ENCODE measurements around the gene NKIRAS1.

The NKIRAS1 gene

DNA sequence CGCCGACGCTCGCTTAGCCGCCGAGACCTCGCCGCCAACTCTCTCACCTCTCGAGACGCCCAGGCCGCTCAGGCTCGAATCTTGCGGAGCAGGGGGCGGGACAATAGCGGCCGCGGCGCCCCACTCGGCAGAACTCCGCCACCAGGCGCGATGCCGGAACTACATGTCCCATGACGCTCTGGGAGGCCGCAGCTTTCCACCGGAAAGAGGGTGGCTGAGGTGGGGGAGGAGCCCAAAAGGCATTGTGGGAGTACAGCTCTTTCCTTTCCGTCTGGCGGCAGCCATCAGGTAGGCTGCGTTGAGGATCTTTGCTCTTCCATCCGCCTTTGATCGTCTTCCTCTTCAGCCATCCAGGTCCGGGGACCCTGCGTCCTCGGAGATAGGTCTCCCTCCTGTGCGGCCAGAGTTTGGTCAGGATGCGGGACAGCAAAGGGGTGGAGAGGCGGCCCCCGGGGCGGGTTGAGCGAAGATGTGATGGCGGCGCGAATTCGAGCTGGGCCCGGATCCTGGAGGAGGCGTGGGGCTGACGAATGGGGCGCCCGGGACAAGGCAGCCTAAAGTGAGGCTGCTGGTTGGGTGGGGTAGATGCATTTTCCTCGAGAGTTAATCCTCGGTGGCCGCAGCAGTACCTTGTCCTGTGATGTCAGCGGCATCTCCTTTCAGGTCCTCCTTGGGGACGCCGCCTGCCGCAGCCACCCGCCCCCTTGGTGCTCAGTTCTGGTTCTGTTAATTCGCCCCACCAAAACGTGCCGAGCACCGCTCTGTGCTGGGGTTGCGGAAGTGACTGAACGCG is at the start of gene NKIRAS1, which contains the start of gene RPL15:
NKIRAS1 (minus strand) TSS at position 105 of the 793 bp plus-strand sequence. CDS start 6,086 bp downstream, outside the sequence.
RPL15 (plus strand) TSS at position 247 of the 793 bp plus-strand sequence. CDS start 728 bp downstream, outside the sequence.
- peak; percentile 92 to 95 for DNase-seq

GRCh38 chr3:23966328-23966727 is 49.5 kb upstream of the NKIRAS1 start:
- DNase-seq, result no peak

DNA sequence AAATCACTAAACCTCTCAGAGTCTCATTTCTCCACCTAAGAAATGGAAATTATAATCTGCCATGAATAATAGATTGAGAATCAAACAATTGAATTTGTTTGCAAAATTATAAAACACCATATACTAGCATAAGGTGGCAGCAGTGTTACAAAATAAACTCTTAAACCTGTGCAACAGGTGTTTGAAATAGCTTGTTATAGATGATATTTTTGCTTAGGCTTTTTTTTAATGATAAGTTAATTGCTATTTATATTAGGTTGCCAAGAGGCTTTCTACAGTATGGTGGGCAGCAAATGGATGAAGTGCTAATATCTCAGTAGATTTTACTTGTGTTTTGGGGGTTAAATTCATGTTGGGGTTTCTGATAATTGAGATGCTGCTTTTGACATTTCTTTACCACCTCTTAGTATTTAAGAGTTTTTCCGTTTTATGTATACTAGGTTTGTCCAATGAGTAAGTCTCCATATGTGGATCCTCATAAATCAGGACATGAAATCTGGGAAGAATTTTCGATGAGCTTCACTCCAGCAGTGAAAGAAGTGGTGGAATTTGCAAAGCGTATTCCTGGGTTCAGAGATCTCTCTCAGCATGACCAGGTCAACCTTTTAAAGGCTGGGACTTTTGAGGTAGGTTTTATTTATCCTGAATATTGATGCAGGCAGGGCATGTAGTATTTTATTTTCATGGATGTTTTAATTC is 47.9 kb upstream of the NKIRAS1 start:
- DNase-seq, result no peak

- no peak for DNase-seq
These were observed 45.1 kb upstream of the NKIRAS1 start for GRCh38 chr3:23961913-23962312.

DNA sequence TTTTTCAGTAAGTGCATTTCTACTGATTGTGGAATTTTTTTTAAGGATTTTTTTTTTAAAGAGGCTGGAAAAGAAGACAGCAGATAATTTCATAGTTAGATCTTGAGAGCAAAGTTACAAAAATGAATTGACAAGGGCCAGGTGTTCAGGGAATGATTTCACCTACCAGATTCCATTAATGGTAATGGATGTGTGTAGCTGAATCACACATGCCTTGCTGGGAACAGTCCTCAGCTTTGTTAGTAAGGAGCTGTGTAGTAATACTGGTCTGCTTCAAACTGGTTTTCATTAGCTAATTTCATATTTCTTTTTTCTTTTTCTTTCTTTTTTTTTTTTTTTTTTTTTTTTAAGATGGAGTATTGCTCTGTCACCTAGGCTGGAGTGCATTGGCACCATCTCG is 44.3 kb upstream of the NKIRAS1 start:
- no peak for DNase-seq

- no peak for DNase-seq
These were observed 43.9 kb upstream of the NKIRAS1 start for GRCh38 chr3:23960649-23961048.

DNA sequence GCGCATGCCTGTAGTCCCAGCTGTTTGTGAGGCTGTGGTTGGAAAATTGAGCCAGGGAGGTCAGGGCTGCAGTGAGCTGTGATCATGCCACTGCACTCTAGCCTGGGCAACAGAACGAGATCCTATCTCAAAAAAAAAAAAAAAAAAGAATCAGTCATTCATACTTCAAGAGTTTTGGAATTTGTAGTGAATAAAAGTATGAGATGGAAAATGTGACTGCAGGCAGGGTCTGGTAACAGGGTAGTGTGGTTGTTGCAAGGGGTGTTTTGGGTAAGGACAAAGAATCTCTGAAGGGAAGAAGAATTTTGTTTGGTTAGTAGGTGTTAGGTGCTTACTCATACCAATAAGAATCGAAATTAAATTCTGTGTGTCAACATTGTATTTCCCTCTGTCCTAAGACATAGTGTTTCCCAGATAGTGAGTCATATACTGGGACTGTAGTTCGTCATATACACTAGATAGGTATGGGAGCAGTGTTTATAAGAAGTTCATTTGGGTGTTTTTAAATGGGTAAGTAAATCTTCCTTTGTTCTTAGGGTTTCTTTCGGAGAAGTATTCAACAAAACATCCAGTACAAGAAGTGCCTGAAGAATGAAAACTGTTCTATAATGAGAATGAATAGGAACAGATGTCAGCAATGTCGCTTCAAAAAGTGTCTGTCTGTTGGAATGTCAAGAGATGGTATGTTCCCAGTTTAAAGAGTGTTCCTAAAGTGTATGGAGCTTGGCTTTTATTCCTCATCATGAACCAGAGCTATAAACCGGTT is 42.5 kb upstream of the NKIRAS1 start:
- DNase-seq, result no peak

DNA sequence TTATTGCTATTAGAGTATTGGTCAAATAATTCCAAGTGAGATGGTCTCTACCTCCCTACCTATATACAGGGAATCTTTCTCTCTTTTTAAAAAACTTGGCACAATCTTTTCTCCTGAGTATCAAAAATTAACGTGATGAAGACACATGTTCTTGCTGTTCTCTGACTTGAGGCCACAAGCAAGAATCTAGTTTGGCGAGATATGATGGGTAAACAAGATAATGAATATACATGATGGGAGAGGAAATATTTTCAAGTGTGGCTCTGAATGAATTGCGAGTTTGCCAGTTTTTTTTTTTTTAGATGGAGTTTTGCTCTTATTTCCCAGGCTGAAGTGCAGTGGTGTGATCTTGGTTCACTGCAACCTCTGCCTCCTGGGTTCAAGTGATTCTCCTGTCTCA is 39.9 kb upstream of the NKIRAS1 start:
- no peak for DNase-seq

- DNase-seq, result no peak
These were observed 37.4 kb upstream of the NKIRAS1 start for GRCh38 chr3:23954144-23954543.

DNA sequence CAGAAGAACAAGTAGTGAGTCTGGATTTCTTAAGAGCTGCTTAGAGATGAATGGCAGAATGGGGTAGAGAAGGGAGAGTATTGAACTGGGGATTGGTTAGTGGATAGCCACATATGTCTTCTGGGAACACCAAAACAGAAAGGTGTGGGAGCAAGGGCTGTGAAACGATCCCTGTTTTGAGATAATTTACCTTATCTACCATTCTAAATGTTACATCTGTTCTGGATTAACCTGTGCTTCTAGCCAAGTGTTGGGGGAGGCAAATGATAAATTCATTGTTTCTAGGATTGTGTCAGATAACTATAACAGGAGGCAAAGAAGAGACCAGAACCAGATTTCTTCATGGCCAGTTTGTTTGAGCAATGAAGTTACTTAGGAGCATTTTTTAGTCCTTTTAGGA is 36.7 kb upstream of the NKIRAS1 start:
- no peak for DNase-seq

DNA sequence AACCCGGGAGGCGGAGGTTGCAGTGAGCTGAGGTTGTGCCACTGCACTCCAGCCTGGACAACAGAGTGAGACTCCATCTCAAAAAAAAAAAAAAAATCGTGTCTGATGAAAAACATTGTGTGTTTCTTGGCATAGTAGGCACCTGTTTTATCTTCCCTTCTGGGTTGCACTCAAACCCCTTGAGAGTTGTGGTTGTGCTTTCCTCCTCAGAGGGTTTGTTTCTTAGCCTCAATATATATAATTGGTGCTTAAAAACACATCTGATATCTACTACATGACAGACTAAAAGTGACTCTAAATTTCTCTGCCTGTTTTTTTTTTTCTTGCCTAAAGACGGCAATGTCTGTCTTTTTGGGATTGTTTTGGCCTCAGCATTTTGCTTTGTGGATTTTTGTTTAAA is 35.9 kb upstream of the NKIRAS1 start:
- DNase-seq, result no peak

- DNase-seq, result peak; percentile 6 to 9
These were observed 33.5 kb upstream of the NKIRAS1 start for GRCh38 chr3:23950293-23950692.

GRCh38 chr3:23949784-23950183 is 33.0 kb upstream of the NKIRAS1 start:
- peak in 1 of 2 experiments; percentile 6 for DNase-seq

- DNase-seq, result no peak
These were observed 32.0 kb upstream of the NKIRAS1 start for GRCh38 chr3:23948761-23949160.

GRCh38 chr3:23945913-23946687 is 29.3 kb upstream of the NKIRAS1 start:
- DNase-seq, result peak; percentile 87 to 89

GRCh38 chr3:23945663-23945912 is 28.8 kb upstream of the NKIRAS1 start:
- no peak for DNase-seq

DNA sequence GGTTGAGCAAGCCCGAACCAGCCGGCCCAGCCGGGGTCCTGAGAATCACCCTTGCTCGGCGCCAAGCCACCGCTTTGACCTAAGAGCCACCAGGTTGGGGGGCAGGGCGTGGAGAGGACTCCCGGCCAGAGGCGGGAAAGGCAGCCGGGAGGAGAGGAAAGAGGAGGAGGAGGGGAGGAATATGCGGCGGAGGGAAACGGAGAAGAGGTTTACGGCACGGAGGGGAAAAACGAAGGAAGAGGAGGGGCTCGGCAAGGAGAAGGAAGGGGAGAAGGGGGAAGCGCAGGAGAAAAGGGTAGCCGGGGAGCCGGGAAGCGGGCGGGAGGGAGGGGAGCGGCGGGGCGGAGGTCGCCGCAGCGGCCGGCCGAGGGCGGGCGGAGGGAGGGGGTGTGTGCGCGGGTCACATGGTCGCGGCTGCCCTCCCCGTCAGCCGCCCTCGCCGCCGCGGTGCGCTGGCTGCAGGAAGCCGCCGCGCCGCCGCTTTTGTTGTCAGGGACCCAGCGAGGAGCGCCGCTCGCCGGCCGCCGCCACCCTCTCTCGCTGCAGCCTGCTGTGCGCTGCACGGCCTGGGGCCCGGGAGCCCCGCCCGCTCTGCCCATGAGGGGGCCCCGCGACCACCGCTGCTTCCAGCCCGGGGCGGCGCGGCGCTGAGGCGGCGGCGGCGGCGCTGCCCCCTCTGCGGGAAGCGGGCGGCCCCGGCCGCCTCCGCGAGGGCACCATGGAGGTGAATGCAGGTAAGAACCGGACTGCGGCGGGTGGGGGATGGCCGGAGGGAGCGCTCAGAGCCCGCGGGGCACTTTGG is 28.3 kb upstream of the NKIRAS1 start, which contains the start of gene NR1D2:
NR1D2 (plus strand) TSS at position 426 of the 802 bp plus-strand sequence; CDS start at position 719, 293 bp downstream.
- peak; percentile 44 to 58 for DNase-seq

DNA sequence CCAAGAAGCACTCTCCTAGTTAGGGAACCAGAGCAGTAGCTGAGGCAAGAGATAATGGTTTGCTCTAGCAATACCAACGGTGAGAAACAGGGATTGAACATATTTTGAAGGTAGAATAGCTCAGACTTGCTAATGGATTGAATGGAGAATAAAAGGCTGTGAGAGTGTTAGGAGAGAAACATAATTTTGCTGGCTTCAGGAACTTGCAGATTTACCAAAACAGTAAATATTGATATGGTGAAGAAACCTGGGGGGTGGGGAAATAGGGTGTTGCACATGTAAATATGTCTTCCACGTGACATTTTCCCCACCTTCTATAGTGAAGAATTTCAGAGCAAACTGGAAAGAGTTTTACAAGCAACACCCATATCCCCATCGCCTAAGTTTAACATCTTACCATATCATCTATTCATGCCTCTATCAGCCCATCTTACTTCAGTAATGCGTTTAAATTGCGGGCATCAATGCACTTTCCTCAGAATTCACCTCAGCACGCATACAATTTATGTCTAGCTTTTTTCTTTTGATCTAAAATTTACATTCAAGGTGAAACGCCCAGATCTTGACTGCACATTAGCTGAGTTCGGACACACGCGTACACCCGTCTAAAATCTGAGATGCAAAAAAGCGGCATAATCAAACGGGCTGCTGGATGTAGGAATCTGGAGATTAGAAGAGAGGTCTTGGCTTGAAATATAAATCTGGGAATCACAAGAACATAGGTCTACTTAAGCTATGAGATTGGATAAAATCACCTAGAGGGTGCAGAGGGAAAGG is 27.4 kb upstream of the NKIRAS1 start:
- DNase-seq, result no peak

GRCh38 chr3:23942546-23942945 is 25.8 kb upstream of the NKIRAS1 start:
- DNase-seq, result no peak

GRCh38 chr3:23941440-23941839 is 24.6 kb upstream of the NKIRAS1 start:
- DNase-seq, result no peak

DNA sequence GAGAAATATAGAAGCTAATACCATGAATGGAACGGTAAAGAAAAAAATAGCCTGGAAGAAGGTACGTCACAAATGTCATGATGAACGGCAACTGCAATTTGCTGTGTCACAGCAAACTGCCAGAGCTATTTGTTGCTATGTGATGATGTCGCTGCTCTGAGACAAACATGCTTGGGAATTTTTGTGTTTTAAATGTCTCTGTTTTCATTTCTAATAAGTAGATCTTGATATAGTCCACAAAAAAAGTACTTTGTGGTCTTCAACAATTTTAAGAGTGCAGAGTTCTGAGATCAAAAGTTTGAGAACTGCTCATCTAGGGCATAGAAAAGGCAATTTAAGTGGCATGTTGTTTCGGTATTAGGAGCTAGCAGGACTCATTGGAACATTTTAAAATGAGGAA is 24.0 kb upstream of the NKIRAS1 start:
- no peak for DNase-seq

All from AML-193 (cell line).